A204.1 (cell line): ENCODE results near the gene GNAL.
"Not testable (repeated sequence)": the region's sequence is repeated elsewhere in the genome, so short reads cannot be mapped to it uniquely, and the experiment has no call there.

Experiments used
- FAIRE-seq: peaks from 2 replicates; lab custom pipeline; 2012; peaks lifted over from hg19 to GRCh38; lab: Jason Lieb, UNC

GNAL gene

GRCh38 chr18:11669271-11669947 is 19.7 kb upstream of the GNAL start:
- no peak for FAIRE-seq

GRCh38 chr18:11669948-11670275 is 19.2 kb upstream of the GNAL start:
- FAIRE-seq: no peak

GRCh38 chr18:11671156-11671555 is 17.9 kb upstream of the GNAL start:
- FAIRE-seq: no peak

GRCh38 chr18:11672198-11672597 is 16.9 kb upstream of the GNAL start:
- no peak for FAIRE-seq

GRCh38 chr18:11672846-11673454 is 16.1 kb upstream of the GNAL start:
- no peak for FAIRE-seq

- FAIRE-seq: no peak
These were observed 15.5 kb upstream of the GNAL start for GRCh38 chr18:11673560-11673959.

- no peak for FAIRE-seq
These were observed 14.9 kb upstream of the GNAL start for GRCh38 chr18:11674119-11674518.

GRCh38 chr18:11676386-11676785 is 12.7 kb upstream of the GNAL start:
- no peak for FAIRE-seq

GRCh38 chr18:11676867-11677266 is 12.2 kb upstream of the GNAL start:
- no peak for FAIRE-seq

- no peak for FAIRE-seq
These were observed 10.9 kb upstream of the GNAL start for GRCh38 chr18:11678211-11678610.

- no peak for FAIRE-seq
These were observed 853 bp downstream of the GNAL start for GRCh38 chr18:11689669-11690565.

- FAIRE-seq: not testable (repeated sequence)
These were observed 1.6 kb downstream of the GNAL start for GRCh38 chr18:11690660-11691059.

GRCh38 chr18:11695736-11696135 is 6.7 kb downstream of the GNAL start:
- no peak for FAIRE-seq

- FAIRE-seq: no peak
These were observed 7.4 kb downstream of the GNAL start for GRCh38 chr18:11696451-11696850.

GRCh38 chr18:11700876-11701275 is 11.8 kb downstream of the GNAL start:
- no peak for FAIRE-seq

- no peak for FAIRE-seq
These were observed 21.5 kb downstream of the GNAL start for GRCh38 chr18:11710578-11710977.

- FAIRE-seq: no peak
These were observed 24.7 kb downstream of the GNAL start for GRCh38 chr18:11713756-11714155.

GRCh38 chr18:11714244-11714918 is 25.3 kb downstream of the GNAL start:
- no peak for FAIRE-seq

GRCh38 chr18:11716767-11717315 is 27.8 kb downstream of the GNAL start:
- FAIRE-seq: not testable (repeated sequence)

- no peak for FAIRE-seq
These were observed 30.0 kb downstream of the GNAL start for GRCh38 chr18:11719050-11719449.

- FAIRE-seq: no peak
These were observed 30.6 kb downstream of the GNAL start for GRCh38 chr18:11719621-11720020.

- no peak for FAIRE-seq
These were observed 32.7 kb downstream of the GNAL start for GRCh38 chr18:11721720-11722119.
